CD4-positive, alpha-beta T cell treated with Interleukin-15 for 4 hours (primary cell): ENCODE results near the gene AMFR.
A peak's percentile ranks its signal among the peaks of the same experiment; 100 is the strongest.

ENCODE experiments used
- DNase-seq: peaks from one replicate; pipeline ENCODE4 v3.0.0-alpha.2; 2020; ENCODE audit warnings: low spot score

AMFR gene

GRCh38 chr16:56330476-56330875, 94.9 kb downstream of the AMFR start:
- DNase-seq, result no peak

GRCh38 chr16:56329887-56330286, 95.5 kb downstream of the AMFR start:
- DNase-seq, result no peak

GRCh38 chr16:56328276-56329022, 96.9 kb downstream of the AMFR start:
- DNase-seq, result no peak

GRCh38 chr16:56327929-56328258, 97.5 kb downstream of the AMFR start:
- DNase-seq, result no peak

GRCh38 chr16:56327071-56327928, 98.0 kb downstream of the AMFR start:
- no peak for DNase-seq

- DNase-seq, result no peak
These were observed 99.4 kb downstream of the AMFR start for GRCh38 chr16:56325956-56326355.

GRCh38 chr16:56324406-56324805, 100.9 kb downstream of the AMFR start:
- no peak for DNase-seq

GRCh38 chr16:56321571-56321970, 103.8 kb downstream of the AMFR start:
- no peak for DNase-seq

- no peak for DNase-seq
These were observed 104.4 kb downstream of the AMFR start for GRCh38 chr16:56320811-56321558.

- DNase-seq, result no peak
These were observed 105.3 kb downstream of the AMFR start for GRCh38 chr16:56320056-56320455.

- no peak for DNase-seq
These were observed 106.0 kb downstream of the AMFR start for GRCh38 chr16:56319376-56319775.

GRCh38 chr16:56318827-56319140, 106.6 kb downstream of the AMFR start:
- DNase-seq, result no peak

GRCh38 chr16:56317998-56318826, 107.1 kb downstream of the AMFR start:
- DNase-seq, result peak; percentile 80

GRCh38 chr16:56316545-56316944, 108.8 kb downstream of the AMFR start:
- no peak for DNase-seq

- DNase-seq, result no peak
These were observed 109.4 kb downstream of the AMFR start for GRCh38 chr16:56315955-56316354.

GRCh38 chr16:56314244-56314850, 111.0 kb downstream of the AMFR start:
- DNase-seq, result no peak

- no peak for DNase-seq
These were observed 112.8 kb downstream of the AMFR start for GRCh38 chr16:56312556-56312955.

GRCh38 chr16:56312028-56312300, 113.4 kb downstream of the AMFR start:
- DNase-seq, result no peak
